ENCODE results near the gene FLNA. TPM values are rescaled to one million over a fixed set of nuclear protein-coding genes. Genes with fewer than 3 reads are reported as not detected.

The FLNA gene
- total RNA-seq, 1 donor from 2014 or later = 225 TPM

DNA sequence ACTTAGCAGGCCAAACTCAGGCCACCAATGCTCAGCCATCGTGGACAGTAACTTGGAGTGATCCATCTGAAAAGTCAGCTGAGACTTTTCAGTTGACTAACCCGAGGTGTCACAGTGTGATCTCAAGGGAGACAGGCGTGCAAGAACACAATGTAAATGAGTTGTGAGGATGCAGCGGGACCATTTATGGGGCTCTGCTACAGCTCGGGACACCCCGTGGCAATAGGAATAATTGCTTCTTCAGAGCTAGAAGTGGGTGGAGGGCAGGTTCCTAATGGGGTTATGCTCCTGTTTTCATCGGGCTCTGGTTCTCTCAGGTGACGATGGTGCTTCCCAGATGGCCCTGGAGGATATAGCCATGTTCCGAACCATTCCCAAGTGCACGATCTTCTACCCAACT lies 51.5 kb downstream of the FLNA start:
- no peak overlapping the region for H3K27ac ChIP-seq (replicated peaks)

GRCh38 chrX:154321594-154321993 lies 52.8 kb downstream of the FLNA start:
- TF ChIP-seq CTCF (IDR thresholded peaks at IDR 0.05; ENCODE audit: borderline replicate concordance) = peak; percentile 43
- no peaks in the 10 kb centered on the region for H3K36me3 ChIP-seq
- DNase-seq = no peak
- H3K9me3 ChIP-seq (replicated peaks) = no peaks in the 10 kb centered on the region
- no peaks in the 10 kb centered on the region for H3K27me3 ChIP-seq (ENCODE audit: low read depth)
- intact Hi-C loops (cut with micrococcal nuclease) = no loop called here
- H3K27ac ChIP-seq (replicated peaks) = no peak overlapping the region
- no peak overlapping the region for H3K4me3 ChIP-seq
- peaks cover 16% of the 10 kb centered on the region for H3K4me1 ChIP-seq

More for the DNA sequence above, 51.5 kb downstream of the FLNA start:
- Histone ChIP-seq H3K4me1 (peaks cover 24% of the 10 kb centered on the region), H3K9me3 (replicated peaks) (no peaks in the 10 kb centered on the region), H3K36me3 (no peaks in the 10 kb centered on the region), H3K27me3 (ENCODE audit: low read depth) (no peaks in the 10 kb centered on the region), H3K4me3 (no peak overlapping the region)
- DNase-seq = no peak
- intact Hi-C loops (cut with micrococcal nuclease) = no loop called here
- no peak for TF ChIP-seq CTCF (IDR thresholded peaks at IDR 0.05; ENCODE audit: borderline replicate concordance)

DNA sequence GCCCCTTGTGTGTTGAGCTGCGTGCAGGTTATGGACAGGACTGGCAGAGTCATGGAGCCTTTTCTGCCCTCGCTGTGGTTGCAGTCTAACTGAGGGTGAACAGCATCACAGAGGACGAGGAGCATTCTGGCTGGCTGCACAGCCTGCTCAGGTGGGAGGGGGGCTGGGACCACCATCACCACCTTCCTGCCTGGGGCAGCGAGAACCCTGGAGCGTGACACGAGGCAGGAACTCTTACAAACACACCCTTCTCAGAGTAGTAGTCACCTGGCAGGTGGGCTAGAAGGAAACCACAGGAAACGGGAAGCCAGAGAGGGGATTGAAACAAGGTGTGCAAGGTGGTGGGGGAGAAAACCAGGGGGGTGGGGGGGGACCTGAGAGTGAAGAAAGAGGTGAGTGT lies 53.3 kb downstream of the FLNA start:
- H3K9me3 ChIP-seq (replicated peaks) = no peaks in the 10 kb centered on the region
- TF ChIP-seq CTCF (IDR thresholded peaks at IDR 0.05; ENCODE audit: borderline replicate concordance) = no peak

GRCh38 chrX:154320406-154320805 lies 54.0 kb downstream of the FLNA start:
- H3K27ac ChIP-seq (replicated peaks) = no peak overlapping the region
- intact Hi-C loops (cut with micrococcal nuclease) = no loop called here

More for the DNA sequence above, 53.3 kb downstream of the FLNA start:
- intact Hi-C loops (cut with micrococcal nuclease) = no loop called here
- no peak for DNase-seq
- no peak overlapping the region for H3K27ac ChIP-seq (replicated peaks)
- peaks cover 11% of the 10 kb centered on the region for H3K4me1 ChIP-seq
- no peaks in the 10 kb centered on the region for H3K36me3 ChIP-seq
- no peak overlapping the region for H3K4me3 ChIP-seq
- H3K27me3 ChIP-seq (ENCODE audit: low read depth) = no peaks in the 10 kb centered on the region

DNA sequence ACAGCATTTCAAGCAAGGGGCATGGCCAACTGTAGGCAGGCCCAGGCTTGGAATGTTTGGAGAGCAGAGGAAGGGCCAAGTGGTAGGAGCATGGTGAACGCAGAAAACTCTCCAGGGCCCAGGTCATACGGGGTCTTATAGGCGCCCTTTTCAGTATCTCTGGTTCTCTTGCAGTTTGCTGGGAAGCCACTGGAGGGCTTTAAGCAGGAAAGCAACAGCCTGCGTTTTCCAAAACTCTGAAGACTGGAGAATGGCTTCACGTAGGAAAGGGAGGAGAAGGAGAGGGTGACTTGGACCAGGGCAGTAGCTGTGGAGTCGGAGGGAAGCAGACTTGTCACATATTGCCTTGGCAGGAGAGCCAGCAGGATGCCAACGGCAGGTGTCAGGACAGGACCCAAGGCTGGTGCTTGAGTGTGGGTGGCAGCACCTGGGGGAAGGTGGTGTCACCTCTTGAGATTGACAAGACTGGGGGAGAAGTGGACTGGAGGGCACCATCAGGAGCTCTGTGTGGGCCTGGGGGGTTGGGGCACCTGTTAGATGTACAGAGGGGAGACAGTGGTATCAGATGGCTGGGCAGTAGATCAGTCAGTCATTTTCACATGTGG lies 56.9 kb downstream of the FLNA start:
- no peak overlapping the region for H3K27ac ChIP-seq (replicated peaks)
- H3K4me1 ChIP-seq = no peaks in the 10 kb centered on the region
- no peaks in the 10 kb centered on the region for H3K36me3 ChIP-seq
- peak; percentile 65 for TF ChIP-seq CTCF (IDR thresholded peaks at IDR 0.05; ENCODE audit: borderline replicate concordance)
- H3K27me3 ChIP-seq (ENCODE audit: low read depth) = no peaks in the 10 kb centered on the region
- intact Hi-C loops (cut with micrococcal nuclease) = no loop called here
- no peaks in the 10 kb centered on the region for H3K9me3 ChIP-seq (replicated peaks)
- DNase-seq = no peak
- no peak overlapping the region for H3K4me3 ChIP-seq

More at GRCh38 chrX:154320406-154320805, 54.0 kb downstream of the FLNA start:
- H3K36me3 ChIP-seq = no peaks in the 10 kb centered on the region
- no peaks in the 10 kb centered on the region for H3K27me3 ChIP-seq (ENCODE audit: low read depth)
- H3K9me3 ChIP-seq (replicated peaks) = no peaks in the 10 kb centered on the region
- no peak overlapping the region for H3K4me3 ChIP-seq
- TF ChIP-seq CTCF (IDR thresholded peaks at IDR 0.05; ENCODE audit: borderline replicate concordance) = no peak
- DNase-seq = no peak
- peaks cover 5% of the 10 kb centered on the region for H3K4me1 ChIP-seq

Data from left ventricle myocardium inferior (tissue), 1 donor.